ENCODE results near the gene RAPGEF2. TPM values are rescaled to one million over a fixed set of nuclear protein-coding genes. Genes with fewer than 3 reads are reported as not detected.

Gene RAPGEF2
- total RNA-seq, 4 donors from 2014 or later: 47.2 to 105 (median 50.2) TPM

GRCh38 chr4:159395693-159396092 lies 292.8 kb downstream of the RAPGEF2 start:
- no peak for DNase-seq (ENCODE audit: low spot score)
- no peak for TF ChIP-seq CTCF (IDR thresholded peaks at IDR 0.05)
- no peak for ATAC-seq (ENCODE audit: low FRiP score)

- no peak for TF ChIP-seq CTCF (IDR thresholded peaks at IDR 0.05)
- ATAC-seq (ENCODE audit: low FRiP score): no peak
- no peak for DNase-seq (ENCODE audit: low spot score)
Observed at GRCh38 chr4:159396151-159396550, 293.3 kb downstream of the RAPGEF2 start.

GRCh38 chr4:159398236-159398638 lies 295.4 kb downstream of the RAPGEF2 start:
- no peak for DNase-seq (ENCODE audit: low spot score)
- no peak for TF ChIP-seq CTCF (IDR thresholded peaks at IDR 0.05)
- ATAC-seq (ENCODE audit: low FRiP score): no peak

GRCh38 chr4:159400558-159401225 lies 297.8 kb downstream of the RAPGEF2 start:
- ATAC-seq (ENCODE audit: low FRiP score) (no peak), DNase-seq (ENCODE audit: low spot score) (no peak)
- TF ChIP-seq CTCF (IDR thresholded peaks at IDR 0.05): no peak

- ATAC-seq (ENCODE audit: low FRiP score): no peak
- TF ChIP-seq CTCF (IDR thresholded peaks at IDR 0.05): no peak
- DNase-seq (ENCODE audit: low spot score): no peak
Observed at GRCh38 chr4:159401226-159401712, 298.4 kb downstream of the RAPGEF2 start.

- DNase-seq (ENCODE audit: low spot score) (no peak), ATAC-seq (ENCODE audit: low FRiP score) (no peak)
- TF ChIP-seq CTCF (IDR thresholded peaks at IDR 0.05): no peak
Observed at GRCh38 chr4:159401791-159402380, 299.0 kb downstream of the RAPGEF2 start.

Small RNA genes within 50 kb of the gene (small RNA-seq; reads per million reads assigned to genes)
- gene AC074344.1 (not detected), gene MIR3688-1 (not detected), gene RF00019 (not detected)
